ENCODE data around the gene ABHD8. TPM values are rescaled to one million over a fixed set of nuclear protein-coding genes. Genes with fewer than 3 reads are reported as not detected.
A peak's percentile ranks its signal among the peaks of the same experiment; 100 is the strongest.

ABHD8 gene
- total and polyA plus RNA-seq, 2 of the 13 experiments (the other 11 are each of a cell fraction or from before 2014, with no cell fraction given) = 6.3 to 7.2 TPM

DNA sequence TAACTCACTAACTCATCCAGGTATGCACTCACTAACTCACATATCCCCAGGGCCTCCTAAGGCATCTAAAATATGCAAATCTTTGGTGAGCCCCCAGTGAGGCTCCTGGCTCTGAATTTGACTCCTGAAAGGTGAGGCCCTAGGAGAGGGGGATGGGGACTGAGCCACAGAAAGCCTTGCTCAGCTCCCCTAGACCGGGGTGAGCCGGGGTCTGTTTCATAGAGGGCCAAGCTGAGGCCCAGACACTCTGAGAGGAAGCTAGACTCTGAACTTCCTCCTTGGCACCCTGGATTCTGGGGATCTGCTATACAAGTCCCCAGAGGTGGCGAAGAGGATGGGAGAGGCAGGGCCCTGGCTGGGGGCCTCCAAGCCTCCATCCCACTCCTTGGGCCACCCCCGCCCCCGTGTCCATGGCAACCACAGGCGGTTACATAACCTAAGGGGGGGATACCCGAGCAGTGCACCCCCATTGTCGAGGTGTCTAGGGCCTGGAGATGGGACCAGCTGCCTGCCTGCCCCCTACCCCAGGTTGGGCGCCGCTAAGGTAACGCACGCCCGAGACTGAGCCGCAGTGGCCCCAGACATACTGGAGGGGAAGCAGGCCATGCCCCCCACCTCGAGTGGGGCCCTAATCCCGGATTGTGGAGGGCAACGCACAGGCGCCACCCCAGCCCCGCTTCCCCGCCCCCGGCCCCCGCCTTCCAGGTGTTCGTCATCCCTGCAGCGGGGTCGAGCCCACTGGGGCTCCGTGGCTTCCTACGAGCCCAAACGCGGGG, 646 bp downstream of the ABHD8 start:
- no peak overlapping the region for H2AFZ ChIP-seq (ENCODE audit: low read length)
- intact Hi-C loops (cut with micrococcal nuclease; ENCODE audit: unreplicated experiment) (loop anchor here (1.0 kb wide), 1 partner anchor 87 kb away; the partner anchor contains the start of gene USE1), in situ Hi-C loops (cut with HindIII; ENCODE audit: extremely low pct_ligation_motif_present, low pct_unique_long_range_greater_than_20kb) (no loop called here)
- no peaks in the 10 kb centered on the region for H4K20me1 ChIP-seq (ENCODE audit: insufficient read depth, low read length)
- peak overlapping the region; percentile 76 for H3K9ac ChIP-seq (ENCODE audit: insufficient read depth, low read depth, low read length)
- FAIRE-seq (no peak), DNase-seq (ENCODE audit: low spot score) (no peak), ATAC-seq (peak; percentile 3)
- H3K4me2 ChIP-seq (ENCODE audit: low read depth, low read length) = peak overlapping the region; percentile 97
- H3K9me3 ChIP-seq (ENCODE audit: low read length) = peaks cover 5% of the 10 kb centered on the region
- 38% methylated on average over 2 of the region's 29 CpGs for WGBS (ENCODE audit: low lambda C conversion rate)
- H3K4me3 ChIP-seq (replicated peaks in 1 of 3; ENCODE audit: insufficient read depth in 1 of 3, low read depth in 2 of 3, low read length in 3 of 3) = peak overlapping the region; percentile 81 to 88 (median 81)
- peaks cover 3% of the 10 kb centered on the region for H3K79me2 ChIP-seq (ENCODE audit: insufficient read depth, low read length)
- H3K4me1 ChIP-seq (ENCODE audit: insufficient read depth, low read length) = peaks cover 33% of the 10 kb centered on the region
- TF ChIP-seq CBFB (CRISPR knock-in tag; IDR thresholded peaks at IDR 0.05) (peak; percentile 10; the same call in 1 of the 2 replicates), ZBTB3 (CRISPR knock-in tag; IDR thresholded peaks at IDR 0.05; ENCODE audit: borderline replicate concordance, low read depth) (no peak), ZNF713 (CRISPR knock-in tag; IDR thresholded peaks at IDR 0.05) (no peak), ZNF605 (CRISPR knock-in tag; IDR thresholded peaks at IDR 0.05) (no peak), ZNF564 (CRISPR knock-in tag; IDR thresholded peaks at IDR 0.05) (no peak), KMT2B (CRISPR knock-in tag; IDR thresholded peaks at IDR 0.05) (0 out of 2 replicates have a peak, but pooled peaks have one; percentile 12), HDAC6 (IDR thresholded peaks at IDR 0.05; ENCODE audit: low read depth, low read length) (no peak), ESRRA (CRISPR knock-in tag; IDR thresholded peaks at IDR 0.05; ENCODE audit: low read depth) (no peak), ZNF572 (CRISPR knock-in tag; IDR thresholded peaks at IDR 0.05) (0 out of 2 replicates have a peak, but pooled peaks have one; percentile 7), RFX1 (IDR thresholded peaks at IDR 0.05) (peak; percentile 32; the same call in 1 of the 2 replicates), RFX3 (CRISPR knock-in tag; IDR thresholded peaks at IDR 0.05) (peak; percentile 60), KDM5B (CRISPR knock-in tag; IDR thresholded peaks at IDR 0.05; ENCODE audit: borderline replicate concordance) (0 out of 2 replicates have a peak, but pooled peaks have one; percentile 14)
- TF ChIP-seq, protein P1, sequence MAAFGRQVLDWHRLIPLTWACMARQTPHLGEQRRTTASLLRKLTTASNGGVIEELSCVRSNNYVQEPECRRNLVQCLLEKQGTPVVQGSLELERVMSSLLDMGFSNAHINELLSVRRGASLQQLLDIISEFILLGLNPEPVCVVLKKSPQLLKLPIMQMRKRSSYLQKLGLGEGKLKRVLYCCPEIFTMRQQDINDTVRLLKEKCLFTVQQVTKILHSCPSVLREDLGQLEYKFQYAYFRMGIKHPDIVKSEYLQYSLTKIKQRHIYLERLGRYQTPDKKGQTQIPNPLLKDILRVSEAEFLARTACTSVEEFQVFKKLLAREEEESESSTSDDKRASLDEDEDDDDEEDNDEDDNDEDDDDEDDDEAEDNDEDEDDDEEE (CRISPR knock-in tag; IDR thresholded peaks at IDR 0.05) = 0 out of 2 replicates have a peak, but pooled peaks have one; percentile 40
- TF ChIP-seq, protein P2, sequence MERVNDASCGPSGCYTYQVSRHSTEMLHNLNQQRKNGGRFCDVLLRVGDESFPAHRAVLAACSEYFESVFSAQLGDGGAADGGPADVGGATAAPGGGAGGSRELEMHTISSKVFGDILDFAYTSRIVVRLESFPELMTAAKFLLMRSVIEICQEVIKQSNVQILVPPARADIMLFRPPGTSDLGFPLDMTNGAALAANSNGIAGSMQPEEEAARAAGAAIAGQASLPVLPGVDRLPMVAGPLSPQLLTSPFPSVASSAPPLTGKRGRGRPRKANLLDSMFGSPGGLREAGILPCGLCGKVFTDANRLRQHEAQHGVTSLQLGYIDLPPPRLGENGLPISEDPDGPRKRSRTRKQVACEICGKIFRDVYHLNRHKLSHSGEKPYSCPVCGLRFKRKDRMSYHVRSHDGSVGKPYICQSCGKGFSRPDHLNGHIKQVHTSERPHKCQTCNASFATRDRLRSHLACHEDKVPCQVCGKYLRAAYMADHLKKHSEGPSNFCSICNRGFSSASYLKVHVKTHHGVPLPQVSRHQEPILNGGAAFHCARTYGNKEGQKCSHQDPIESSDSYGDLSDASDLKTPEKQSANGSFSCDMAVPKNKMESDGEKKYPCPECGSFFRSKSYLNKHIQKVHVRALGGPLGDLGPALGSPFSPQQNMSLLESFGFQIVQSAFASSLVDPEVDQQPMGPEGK (CRISPR knock-in tag; IDR thresholded peaks at IDR 0.05) = peak; percentile 28; the same call in 1 of the 2 replicates
- TF ChIP-seq, protein P3, sequence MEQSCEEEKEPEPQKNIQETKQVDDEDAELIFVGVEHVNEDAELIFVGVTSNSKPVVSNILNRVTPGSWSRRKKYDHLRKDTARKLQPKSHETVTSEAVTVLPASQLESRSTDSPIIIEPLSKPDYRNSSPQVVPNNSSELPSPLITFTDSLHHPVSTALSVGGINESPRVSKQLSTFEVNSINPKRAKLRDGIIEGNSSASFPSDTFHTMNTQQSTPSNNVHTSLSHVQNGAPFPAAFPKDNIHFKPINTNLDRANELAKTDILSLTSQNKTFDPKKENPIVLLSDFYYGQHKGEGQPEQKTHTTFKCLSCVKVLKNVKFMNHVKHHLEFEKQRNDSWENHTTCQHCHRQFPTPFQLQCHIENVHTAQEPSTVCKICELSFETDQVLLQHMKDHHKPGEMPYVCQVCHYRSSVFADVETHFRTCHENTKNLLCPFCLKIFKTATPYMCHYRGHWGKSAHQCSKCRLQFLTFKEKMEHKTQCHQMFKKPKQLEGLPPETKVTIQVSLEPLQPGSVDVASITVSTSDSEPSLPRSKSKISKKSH (CRISPR knock-in tag; IDR thresholded peaks at IDR 0.05; ENCODE audit: borderline replicate concordance) = no peak; the same call in 1 of the 2 replicates
- TF ChIP-seq, protein P4, sequence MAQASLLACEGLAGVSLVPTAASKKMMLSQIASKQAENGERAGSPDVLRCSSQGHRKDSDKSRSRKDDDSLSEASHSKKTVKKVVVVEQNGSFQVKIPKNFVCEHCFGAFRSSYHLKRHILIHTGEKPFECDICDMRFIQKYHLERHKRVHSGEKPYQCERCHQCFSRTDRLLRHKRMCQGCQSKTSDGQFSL (CRISPR knock-in tag; IDR thresholded peaks at IDR 0.05) = 0 out of 2 replicates have a peak, but pooled peaks have one; percentile 49
- BruUV-seq (replicated peaks) = no TSS peak
- peaks cover 0 to 6% of the 10 kb centered on the region in 2 experiments; a peak in 1 of 5 replicates for H3K36me3 ChIP-seq (replicated peaks in 1 of 2; ENCODE audit: control insufficient read depth in 1 of 2, insufficient read depth in 2 of 2, low read length in 2 of 2)
- H3K27ac ChIP-seq (ENCODE audit: extremely low read length, insufficient read depth, low read length) = peak overlapping the region; percentile 57
- ChIA-PET CTCF (ENCODE audit: low intra/inter-chr PET ratio, low total read pairs) (no interaction called here), POLR2A (interaction anchor here (0.6 to 1.8 kb wide), 4 partner anchors 47 to 87 kb away, joined by 3 to 6 read pairs (median 4); partner anchors contain the start of gene USE1)
- H3K27me3 ChIP-seq (ENCODE audit: control insufficient read depth in 1 of 2, insufficient read depth in 2 of 2, low read length in 2 of 2) = no peaks in the 10 kb centered on the region
